SK-N-MC (cell line): ENCODE measurements around the gene ANAPC7.

Experiments
- EZH2 ChIP-seq: fragments of 200-600 bp; sonication (generic); IDR thresholded peaks from one replicate; pipeline ENCODE4 v1.6.1; 2017; ENCODE audit warnings: antibody characterized with exemption
- POLR2AphosphoS5 ChIP-seq: IDR thresholded peaks from 2 replicates; pipeline ENCODE4 v1.6.1; 2012; ENCODE audit warnings: mild to moderate bottlenecking, low read depth, low read length, borderline replicate concordance

- no peak for TF ChIP-seq EZH2
- TF ChIP-seq POLR2AphosphoS5: no peak
Observed at GRCh38 chr12:110330544-110330943, 73.0 kb downstream of the ANAPC7 start.
